Measurements from ENCODE around the gene OR2A14.
A peak's percentile ranks its signal among the peaks of the same experiment; 100 is the strongest.
"Not testable (repeated sequence)": the region's sequence is repeated elsewhere in the genome, so short reads cannot be mapped to it uniquely, and the experiment has no call there.

OR2A14 gene, protein sequence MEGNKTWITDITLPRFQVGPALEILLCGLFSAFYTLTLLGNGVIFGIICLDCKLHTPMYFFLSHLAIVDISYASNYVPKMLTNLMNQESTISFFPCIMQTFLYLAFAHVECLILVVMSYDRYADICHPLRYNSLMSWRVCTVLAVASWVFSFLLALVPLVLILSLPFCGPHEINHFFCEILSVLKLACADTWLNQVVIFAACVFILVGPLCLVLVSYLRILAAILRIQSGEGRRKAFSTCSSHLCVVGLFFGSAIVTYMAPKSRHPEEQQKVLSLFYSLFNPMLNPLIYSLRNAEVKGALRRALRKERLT

DNA sequence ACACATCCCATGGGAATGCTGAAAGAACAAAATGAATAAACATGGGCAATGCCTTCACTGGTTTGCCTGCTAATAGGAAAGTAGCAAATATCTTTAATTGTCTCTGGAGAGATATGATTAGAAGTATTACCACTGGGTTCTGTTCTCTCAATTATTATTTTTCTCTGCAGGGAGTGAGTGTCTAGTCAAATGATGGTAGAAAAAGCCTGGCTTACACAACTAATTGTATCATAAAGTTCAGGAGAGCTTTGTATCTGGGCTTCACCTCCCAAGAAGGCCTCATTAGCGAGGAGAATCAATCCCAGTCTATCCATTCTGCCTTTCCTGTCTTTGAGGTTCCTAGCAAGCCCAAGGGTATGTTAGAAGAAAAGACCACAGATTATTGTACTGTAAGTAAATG, at the start of gene OR2A14:
TSS of gene OR2A14 (plus strand) at position 301 of the 400 bp plus-strand sequence. CDS start 5,937 bp downstream, outside the sequence.
- no peak for FAIRE-seq
- no peak for DNase-seq (ENCODE audit: low spot score)

DNA sequence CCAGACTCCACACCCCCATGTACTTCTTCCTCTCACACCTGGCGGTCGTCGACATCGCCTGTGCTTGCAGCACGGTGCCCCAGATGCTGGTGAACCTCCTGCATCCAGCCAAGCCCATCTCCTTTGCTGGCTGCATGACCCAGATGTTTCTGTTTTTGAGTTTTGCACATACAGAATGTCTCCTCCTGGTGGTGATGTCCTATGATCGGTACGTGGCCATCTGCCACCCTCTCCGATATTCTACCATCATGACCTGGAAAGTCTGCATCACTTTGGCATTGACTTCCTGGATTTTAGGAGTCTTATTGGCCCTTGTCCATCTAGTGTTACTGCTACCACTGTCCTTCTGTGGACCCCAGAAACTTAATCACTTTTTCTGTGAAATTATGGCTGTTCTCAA, 48.6 kb upstream of the OR2A14 start:
- FAIRE-seq (no peak), DNase-seq (ENCODE audit: low spot score) (no peak)

DNA sequence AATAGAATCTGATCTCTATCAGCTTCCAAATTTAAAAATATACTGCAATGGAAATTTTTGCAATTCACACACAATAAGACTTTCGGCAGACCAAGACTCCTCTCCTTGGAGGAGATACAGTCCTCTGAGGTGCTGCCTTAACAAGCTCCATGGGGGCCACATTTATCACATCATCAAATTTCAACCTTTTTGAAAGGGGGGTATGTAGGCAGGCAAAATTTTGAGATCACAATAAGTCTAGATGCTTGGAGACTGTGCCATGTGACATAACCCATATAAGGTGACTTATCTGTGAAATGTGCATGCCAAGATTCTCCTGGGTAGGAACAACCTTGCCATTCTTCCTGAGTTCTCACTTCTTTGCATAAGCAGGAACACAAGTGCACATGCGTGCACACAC, 37.0 kb upstream of the OR2A14 start, which contains the start of gene OR2A12:
TSS of gene OR2A12 (plus strand) at position 301 of the 400 bp plus-strand sequence. CDS start 8,830 bp downstream, outside the sequence.
- DNase-seq (ENCODE audit: low spot score) (no peak), FAIRE-seq (no peak)

DNA sequence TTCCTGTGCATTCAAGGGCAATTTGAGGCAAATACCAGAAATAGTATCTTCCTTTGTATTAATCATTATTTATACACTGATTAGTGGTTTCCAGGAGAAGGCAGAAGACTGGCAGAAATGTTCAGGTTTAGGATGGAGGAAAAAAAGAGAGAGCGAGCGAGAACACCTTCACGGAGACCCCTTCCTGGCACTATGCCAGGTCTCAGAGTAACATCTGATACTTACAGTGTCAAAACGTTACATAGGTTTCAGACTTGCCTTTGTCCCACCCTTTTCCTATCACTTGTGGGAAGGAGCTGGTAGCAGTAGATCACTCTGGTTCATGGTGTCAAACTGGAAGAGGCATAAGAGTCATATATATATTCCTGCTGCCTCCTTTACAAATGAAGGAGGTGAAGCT, 36.2 kb upstream of the OR2A14 start:
- FAIRE-seq: no peak
- DNase-seq (ENCODE audit: low spot score): no peak

DNA sequence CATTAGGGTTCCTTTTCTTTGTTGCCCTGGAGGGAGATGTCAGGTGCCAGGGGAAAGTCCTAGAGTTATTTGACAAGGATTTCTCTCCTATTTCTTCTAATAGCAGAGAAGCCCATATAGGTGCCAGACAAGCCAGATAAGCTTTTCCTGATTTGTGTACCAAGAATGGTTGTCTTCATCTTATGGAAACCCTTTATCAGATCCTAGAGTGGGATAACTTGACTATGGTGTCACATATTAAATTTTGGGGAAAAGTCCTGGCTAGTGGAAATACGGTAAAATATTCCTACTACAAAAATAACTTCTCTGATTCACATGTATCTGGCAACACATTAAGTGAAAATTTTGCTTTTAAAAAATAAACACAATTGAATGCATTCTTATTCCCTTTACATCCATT, 35.7 kb upstream of the OR2A14 start:
- DNase-seq (ENCODE audit: low spot score) (no peak), FAIRE-seq (no peak)

DNA sequence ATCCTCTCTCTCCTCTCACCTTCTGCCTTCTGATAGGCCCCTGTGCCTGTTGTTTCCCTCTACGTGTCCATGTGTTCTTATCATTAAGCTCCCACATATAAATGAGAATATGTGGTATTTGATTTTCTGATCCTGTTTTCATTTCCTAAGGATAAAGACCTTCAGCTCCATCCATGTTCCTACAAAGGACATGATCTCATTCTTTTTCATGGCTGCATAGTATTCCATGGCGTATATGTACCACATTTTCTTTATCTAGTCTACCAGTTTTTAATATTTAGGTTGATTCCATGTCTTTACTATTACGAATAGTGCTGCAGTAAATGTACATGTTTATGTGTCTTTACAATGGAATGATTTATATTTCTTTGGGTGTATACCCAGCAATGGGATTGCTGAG, 32.3 kb upstream of the OR2A14 start:
- DNase-seq (ENCODE audit: low spot score): no peak
- FAIRE-seq: no peak

DNA sequence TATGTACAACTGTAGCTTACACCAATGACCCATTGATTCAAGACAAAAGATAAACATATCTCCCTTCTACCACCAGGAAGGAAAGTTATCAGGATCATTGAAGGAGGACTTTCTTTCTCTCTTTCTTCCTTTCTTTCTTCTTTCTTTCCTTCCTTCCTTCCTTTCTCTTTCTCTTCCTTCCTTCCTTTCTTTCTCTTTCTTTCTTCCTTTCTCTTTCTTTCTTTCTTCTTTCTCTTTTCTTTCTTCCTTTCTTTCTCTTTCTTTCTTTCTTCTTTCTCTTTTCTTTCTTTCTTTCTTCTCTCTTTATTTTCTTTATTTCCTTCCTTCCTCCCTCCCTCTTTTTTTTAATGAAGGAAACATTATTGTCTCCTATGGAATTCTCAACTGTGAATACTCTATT, 24.2 kb upstream of the OR2A14 start:
- no peak for FAIRE-seq
- DNase-seq (ENCODE audit: low spot score): no peak

DNA sequence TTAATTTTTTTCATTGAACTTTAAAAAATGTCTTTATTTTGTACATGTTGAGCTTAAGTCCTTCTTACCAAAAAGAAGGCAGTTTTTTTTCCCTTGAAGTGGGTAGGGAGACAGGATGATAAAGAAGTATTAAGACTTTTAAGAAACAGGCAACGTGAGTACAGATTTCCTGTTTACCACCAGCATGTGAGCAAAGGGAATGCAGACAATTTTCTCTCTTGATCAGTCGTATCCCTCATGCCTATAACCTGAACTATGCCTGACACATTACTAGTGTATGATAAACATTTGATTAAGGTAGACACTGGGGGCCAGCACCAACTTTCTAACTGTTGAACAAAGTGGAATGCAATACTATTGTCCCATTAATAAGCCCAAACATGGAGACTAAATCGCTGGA, 22.4 kb upstream of the OR2A14 start:
- no peak for FAIRE-seq
- DNase-seq (ENCODE audit: low spot score): no peak

DNA sequence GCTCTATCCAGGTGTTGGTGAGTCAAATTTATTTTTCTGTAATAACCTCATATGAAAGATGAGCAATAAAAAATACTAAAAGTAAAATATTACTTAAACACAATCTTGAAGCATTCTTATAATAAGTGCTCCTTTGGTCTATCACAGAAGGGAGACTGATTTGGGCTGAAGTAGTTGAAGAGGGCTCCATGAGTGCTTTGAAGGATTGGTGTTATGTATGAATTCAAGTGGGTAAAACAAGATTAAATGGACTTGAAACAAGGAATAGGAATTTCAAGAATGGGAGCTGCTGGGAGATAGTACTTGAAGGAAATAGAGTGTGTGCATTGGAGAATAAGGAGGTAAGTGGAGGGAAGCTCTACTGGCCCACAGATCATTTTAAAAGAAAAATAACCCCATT, 20.9 kb upstream of the OR2A14 start:
- DNase-seq (ENCODE audit: low spot score) (no peak), FAIRE-seq (no peak)

DNA sequence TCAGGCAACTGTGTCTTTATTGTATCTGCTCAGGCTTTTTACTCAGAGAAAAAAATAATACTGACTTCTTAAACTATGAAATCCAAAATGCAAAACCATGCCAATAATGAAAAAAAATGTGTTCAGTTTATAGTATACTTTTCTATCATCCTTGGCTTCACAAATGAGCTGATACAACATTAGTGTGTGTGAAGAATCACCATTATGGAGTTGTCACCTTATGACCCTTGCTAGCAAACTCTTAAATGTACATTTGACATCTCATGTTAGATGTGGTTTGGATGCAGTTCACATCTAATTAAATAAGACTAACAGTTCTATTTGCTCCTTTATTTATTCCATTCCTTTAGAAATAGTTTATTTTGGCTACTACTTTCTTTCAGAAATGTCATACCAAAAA, 17.8 kb upstream of the OR2A14 start:
- DNase-seq (ENCODE audit: low spot score) (no peak), FAIRE-seq (no peak)

DNA sequence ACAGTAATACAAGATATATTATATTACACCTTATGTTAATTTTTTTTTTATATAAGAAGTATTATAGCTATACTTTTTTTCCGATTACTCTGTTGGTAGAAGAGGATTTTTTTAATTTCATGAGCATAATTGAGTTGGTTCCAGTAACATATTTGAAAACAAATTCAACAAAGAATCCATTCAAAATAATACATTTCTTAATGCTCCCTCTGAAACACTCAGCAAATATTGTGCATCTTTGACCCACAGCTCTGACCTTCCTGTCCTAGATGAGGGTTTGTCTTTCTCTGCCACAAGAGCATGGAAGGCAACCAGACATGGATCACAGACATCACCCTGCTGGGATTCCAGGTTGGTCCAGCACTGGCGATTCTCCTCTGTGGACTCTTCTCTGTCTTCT, 13.7 kb upstream of the OR2A14 start, which contains the start of gene OR2A2:
TSS of gene OR2A2 (plus strand) at position 301 of the 400 bp plus-strand sequence. CDS start at position 301, 0 bp downstream.
- DNase-seq (ENCODE audit: low spot score) (no peak), FAIRE-seq (no peak)

DNA sequence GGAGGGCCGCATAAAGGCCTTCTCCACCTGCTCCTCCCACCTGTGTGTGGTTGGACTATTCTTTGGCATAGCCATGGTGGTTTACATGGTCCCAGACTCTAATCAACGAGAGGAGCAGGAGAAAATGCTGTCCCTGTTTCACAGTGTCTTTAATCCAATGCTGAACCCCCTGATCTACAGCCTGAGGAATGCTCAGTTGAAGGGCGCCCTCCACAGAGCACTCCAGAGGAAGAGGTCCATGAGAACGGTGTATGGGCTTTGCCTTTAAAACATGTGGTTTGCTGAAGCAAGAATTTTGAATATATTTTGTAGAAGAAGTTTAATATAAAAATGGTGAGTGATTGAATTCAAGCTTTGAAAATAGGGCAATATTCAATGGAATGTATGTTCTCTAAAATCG, 12.7 kb upstream of the OR2A14 start:
- FAIRE-seq (no peak), DNase-seq (ENCODE audit: low spot score) (no peak)

DNA sequence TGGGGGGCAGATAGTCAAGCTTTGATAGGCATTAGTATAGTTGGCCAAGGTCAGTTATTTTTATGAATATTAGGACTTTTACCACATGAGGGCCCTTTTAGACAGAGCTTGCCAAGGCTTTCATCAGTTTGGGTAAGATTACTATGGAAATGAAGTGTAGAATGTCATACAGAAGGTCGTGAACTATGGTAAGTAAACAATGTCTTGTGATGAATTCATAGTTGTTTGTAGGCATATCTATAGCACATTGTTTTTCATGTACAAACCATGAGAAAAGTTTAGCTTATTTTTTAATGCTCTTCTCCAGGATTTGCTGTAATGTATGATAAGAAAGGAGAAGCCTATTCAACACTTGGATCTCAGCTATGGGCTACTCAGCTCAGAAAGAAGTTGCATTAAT, 9.3 kb upstream of the OR2A14 start:
- no peak for DNase-seq (ENCODE audit: low spot score)

DNA sequence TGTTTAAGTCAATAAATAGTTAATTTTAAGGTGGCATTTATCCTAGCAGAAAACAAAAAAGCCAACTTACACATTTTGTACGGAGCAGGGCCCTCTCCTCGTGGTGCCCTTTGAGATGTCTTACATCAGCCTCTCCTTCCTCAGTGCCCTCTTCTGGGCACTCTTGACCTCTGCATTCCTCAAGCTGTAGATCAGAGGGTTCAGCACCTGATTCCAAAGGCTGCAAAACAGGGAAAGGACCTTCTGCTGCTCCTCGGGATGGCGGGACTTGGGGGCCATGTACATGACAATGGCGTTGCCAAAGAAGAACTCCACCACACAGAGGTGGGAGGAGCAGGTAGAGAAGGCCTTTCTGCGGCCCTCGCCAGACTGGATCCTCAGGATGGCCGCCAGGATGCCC, 4.6 kb upstream of the OR2A14 start:
- FAIRE-seq (no peak), DNase-seq (ENCODE audit: low spot score) (peak; percentile 4)

More for the DNA sequence above, 9.3 kb upstream of the OR2A14 start:
- no peak for FAIRE-seq

DNA sequence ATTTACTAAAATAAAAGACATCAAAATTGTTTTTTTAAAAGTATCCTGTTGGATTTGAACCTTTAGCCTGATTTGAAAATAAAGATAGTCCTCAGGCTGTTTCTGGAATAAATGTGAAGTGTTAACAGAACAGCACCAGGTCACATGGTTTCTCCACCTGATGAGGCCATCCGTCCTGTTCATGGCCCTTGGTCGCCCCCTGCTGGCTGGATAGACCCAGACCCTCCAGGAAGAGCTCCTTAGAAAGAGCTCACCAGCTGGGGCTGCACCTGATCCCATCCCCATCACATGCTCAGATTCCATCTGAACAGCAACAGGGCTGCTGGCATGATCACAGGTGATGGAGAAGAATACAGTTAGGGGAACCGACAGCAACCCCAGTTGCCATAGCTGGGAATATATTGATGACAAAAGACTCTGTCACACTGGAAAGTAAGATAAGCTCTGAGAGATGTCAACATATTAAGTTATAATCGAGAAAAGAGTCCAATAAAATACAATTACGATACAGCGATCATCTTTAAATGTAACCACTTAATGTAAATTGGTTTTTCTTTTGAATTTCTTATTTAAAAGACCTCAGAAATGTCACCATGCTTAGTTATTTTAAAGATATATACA, 4.8 kb downstream of the OR2A14 start:
- FAIRE-seq (no peak), DNase-seq (ENCODE audit: low spot score) (peak; percentile 81)

DNA sequence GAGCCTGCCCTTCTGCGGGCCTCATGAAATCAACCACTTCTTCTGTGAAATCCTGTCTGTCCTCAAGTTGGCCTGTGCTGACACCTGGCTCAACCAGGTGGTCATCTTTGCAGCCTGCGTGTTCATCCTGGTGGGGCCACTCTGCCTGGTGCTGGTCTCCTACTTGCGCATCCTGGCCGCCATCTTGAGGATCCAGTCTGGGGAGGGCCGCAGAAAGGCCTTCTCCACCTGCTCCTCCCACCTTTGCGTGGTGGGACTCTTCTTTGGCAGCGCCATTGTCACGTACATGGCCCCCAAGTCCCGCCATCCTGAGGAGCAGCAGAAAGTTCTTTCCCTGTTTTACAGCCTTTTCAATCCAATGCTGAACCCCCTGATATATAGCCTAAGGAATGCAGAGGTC, 6.6 kb downstream of the OR2A14 start:
- DNase-seq (ENCODE audit: low spot score); FAIRE-seq: not testable (repeated sequence)

DNA sequence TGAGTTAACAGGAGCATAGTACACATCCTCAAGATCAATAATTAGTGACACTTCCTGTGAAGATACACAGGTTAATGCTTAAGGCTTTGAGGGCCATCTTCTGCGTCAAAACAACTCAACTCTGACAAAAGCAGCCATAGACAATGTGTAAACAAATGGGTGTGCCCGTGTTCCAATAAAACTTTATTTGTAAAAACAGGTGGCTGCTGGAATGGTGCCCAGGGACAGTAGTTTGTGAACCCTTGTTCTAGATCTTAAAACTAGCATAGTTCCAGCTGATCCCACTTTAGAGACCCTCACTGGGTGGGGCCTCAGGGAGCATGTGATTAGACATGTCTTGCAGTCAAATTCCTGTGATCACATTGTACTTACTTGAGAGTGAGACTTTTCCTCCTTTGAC, 7.8 kb downstream of the OR2A14 start:
- DNase-seq (ENCODE audit: low spot score) (no peak), FAIRE-seq (no peak)

DNA sequence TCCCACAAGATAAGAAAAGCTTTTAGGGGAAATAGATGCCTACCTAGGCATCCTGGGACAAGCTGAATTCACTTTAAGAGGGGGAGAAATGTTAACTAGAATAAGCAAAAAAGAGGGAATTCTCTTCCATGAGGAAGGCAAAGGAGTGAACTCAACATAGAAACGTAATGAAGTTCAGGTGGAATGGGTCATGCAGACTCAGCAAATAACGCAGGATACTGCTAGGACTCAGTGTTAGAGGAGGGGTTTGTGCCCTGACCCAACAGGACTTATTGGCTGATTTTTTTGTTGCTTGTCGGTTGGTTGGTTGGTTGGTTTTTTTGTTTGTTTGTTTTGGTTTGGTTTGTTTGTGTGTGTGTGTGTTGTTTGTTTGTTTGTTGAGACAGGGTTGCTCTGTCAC, 9.3 kb downstream of the OR2A14 start:
- DNase-seq (ENCODE audit: low spot score): no peak
- no peak for FAIRE-seq

DNA sequence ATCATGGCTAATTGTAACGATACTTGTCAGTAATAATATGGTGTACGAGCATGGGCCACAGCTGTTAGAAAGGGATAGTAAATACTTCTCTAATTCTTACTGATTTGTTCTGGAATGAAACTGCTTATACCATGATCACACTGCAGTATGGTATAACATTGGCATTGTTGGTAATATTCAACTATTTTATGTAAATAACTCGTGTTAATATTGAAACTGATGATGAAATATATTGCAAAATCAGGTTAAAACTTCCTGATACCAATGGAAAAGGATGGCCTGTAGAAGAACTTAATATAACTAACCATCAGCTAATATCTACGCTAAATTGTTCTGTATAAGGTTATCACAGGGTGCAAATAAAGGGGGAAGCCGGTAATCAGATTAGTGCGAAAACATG, 10.3 kb downstream of the OR2A14 start:
- FAIRE-seq: no peak
- DNase-seq (ENCODE audit: low spot score): no peak

DNA sequence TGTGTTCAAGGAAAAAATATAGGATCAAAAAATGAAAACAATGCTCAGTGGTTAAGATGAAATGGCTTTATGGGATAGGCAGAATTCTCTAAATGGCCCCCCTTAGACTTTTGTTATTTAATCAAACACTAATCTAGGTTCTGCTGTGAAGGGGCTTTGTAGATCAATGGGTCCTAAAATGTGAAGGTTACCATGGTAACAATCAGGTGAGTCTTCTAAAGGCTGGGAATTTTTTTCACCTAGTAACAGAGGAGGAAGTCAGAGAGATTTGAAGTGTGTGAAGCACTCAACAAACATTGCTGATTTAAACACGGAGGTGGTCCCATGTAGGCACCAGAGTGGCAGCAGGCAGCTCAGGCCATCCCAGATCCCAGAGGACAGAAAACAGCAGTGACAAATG, 11.1 kb downstream of the OR2A14 start:
- no peak for DNase-seq (ENCODE audit: low spot score)
- no peak for FAIRE-seq

DNA sequence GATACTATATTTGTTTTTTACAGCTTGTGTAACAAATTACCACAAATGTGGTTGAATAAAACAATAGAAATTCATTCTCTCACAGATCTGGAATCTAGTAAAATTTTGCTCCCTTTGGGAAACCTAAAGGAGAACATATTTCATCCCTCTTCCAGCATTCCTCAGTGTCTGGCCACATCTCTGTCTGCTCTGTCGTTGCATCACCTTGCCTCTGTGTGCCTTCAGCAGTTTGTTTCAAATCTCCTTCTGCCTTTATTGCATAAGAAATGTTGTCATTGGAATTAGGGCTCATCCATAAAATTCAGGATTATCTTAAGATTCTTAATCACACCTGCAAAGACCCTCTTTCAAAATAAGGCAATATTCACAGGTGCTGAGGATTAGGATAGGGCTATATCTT, 14.5 kb downstream of the OR2A14 start:
- FAIRE-seq: no peak
- DNase-seq (ENCODE audit: low spot score): no peak

DNA sequence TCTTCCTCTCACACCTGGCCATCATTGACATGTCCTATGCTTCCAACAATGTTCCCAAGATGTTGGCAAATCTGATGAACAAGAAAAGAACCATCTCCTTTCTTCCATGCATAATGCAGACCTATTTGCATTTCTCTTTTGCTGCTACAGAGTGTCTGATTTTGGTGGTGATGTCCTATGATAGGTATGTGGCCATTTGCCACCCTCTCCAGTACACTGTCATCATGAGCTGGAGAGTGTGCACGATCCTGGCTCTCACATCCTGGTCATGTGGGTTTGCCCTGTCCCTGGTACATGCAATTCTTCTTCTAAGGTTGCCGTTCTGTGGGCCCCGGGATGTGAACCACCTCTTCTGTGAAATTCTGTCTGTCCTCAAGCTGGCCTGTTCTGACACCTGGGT, 19.2 kb downstream of the OR2A14 start:
- DNase-seq (ENCODE audit: low spot score): no peak

DNA sequence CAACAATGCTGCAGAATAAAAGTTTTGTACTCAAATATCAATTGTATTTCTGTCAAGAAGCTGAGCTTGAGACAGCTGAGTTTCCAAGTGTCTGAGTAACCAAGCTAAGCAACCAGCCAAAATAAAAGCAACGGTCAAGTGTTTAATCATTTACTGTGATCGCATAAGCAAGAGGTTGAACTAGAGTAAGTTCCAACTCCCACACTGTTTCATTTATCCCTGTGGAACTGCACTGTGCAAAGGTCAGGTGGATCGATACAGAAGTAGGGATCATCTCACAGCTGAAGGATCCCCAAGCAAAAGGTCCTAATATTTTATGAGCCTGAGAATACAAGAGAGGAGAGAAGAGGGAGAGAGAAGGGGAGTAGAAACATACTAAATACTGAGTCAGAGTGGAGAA, 21.4 kb downstream of the OR2A14 start:
- no peak for FAIRE-seq
- no peak for DNase-seq (ENCODE audit: low spot score)

More for the DNA sequence above, 19.2 kb downstream of the OR2A14 start:
- no peak for FAIRE-seq

Data from urothelium cell line (cell line).